HG03432 (cell line): ENCODE data around the gene SH3RF2.
"Not testable (repeated sequence)": the region's sequence is repeated elsewhere in the genome, so short reads cannot be mapped to it uniquely, and the experiment has no call there.

ENCODE experiments used
- ATAC-seq: cut with Tn5 transposase; IDR thresholded peaks from one replicate; pipeline ENCODE4 v1.9.1; 2021; ENCODE audit warnings: mild to moderate bottlenecking, moderate library complexity; ENCODE audit not compliant: unreplicated experiment

The SH3RF2 gene

DNA sequence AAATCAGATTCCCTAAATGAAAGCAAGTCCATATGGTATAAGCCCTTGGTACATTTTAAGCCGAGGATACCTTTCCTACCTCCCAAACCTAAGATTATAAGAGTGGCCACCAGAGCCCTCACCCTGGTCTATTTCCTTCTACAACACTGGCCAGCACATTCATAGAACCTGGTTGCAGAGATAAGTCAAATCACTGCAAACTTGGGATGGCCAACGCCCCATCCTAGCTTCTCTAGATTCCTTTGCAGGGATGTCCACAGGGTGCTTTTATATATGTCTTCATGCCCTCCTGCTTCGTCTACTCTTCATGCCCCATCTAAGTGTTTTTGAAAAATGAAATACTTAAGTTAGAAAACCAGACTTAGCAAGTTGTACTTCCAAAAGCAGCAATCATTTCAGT, 41.8 kb downstream of the SH3RF2 start:
- ATAC-seq = no peak

DNA sequence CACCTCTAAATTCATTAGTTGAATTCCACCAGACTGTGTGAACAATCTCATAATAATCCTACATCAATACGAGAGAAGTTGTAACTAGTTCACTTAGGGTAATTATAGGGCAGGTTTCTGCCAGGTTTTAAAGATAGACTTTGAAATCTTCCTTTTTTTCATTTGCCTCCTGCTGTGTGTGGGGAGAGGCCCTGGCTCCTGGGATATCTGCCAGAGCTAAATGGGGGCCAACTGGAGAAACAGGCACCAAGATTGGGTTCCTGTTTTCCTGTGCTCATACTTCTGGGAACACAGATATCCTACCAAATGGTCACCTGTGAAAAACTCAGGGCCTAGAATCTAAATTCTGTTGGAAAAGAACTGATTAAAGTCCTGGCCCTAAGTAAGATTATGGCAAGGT, 42.3 kb downstream of the SH3RF2 start:
- ATAC-seq = no peak

DNA sequence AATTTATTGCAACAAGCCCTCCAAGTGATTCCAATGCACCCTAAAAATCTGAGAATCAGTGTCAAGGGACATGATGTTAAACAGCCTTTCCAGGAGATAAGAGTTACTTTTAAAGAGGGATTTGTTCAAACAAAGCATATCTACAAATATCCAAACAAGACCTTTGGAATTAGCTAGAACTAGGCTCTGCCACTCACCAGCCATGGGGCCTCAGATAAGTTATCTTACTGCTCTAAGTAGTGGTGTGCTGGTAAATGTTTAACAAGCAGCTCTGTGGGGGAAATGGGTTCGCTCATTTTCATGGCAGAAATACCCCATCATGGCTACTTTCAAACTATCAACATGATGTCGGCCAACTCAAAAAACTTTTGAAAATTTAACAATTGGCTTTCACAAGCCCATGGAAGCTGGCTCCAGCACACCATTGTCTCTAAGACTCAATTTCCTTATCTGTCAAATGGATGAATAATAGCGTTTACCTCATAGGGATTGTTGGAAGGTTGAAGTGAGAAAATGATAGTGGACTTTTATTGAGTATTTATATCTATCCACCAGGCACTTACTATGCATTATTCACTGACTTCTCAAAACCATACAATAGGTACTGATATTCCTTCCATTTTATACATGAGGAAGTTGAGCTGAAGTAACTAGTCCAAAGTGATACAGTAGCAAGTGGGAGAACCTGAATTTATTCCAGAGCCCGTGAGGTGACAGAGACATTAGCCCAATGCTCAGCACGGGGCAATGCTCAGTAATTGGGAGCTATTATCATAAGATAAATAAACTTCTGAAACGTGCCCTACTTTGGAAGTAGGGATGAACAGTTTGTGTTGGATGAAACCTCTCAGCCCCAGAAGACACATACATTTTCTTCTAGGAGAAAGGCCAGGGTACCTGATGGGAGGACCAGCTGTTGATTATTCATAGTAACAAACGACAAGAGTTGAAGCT, 43.2 kb downstream of the SH3RF2 start:
- ATAC-seq = no peak

DNA sequence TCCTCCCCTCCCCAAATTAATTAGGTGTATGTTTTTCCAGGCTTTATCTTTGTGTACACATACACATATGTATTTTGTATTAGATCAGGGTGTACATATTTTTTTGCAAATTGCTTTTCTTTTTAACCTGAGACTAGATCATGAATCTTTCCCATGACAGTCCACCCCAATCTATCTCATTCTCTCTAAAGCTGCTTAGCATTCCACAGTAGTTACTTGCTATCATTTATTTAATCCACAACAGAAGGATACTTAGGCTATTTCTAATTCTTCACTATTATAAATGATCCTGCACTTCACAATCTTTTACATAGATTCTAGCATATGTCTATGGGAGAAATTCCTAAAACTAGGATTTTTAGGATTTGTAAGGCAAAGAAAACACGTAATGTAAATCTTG, 43.9 kb downstream of the SH3RF2 start:
- no peak for ATAC-seq

DNA sequence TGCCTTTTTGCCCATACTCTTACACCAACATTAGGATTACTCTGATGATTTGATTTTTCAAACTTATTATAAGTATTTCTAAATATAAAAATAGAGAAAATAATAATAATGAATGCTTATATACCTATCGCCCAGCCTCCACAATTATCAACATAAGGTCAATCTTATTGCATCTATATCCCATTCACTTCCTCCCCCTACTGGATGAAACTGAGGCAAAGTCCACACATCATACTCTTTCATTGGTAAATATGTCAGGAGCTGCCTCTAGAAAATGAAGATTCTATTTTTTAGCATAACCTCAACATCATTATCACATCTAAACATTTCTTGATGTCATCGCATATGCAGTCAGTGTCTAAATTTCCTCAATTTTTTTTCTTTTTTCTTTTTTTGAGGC, 44.3 kb downstream of the SH3RF2 start:
- ATAC-seq = no peak

DNA sequence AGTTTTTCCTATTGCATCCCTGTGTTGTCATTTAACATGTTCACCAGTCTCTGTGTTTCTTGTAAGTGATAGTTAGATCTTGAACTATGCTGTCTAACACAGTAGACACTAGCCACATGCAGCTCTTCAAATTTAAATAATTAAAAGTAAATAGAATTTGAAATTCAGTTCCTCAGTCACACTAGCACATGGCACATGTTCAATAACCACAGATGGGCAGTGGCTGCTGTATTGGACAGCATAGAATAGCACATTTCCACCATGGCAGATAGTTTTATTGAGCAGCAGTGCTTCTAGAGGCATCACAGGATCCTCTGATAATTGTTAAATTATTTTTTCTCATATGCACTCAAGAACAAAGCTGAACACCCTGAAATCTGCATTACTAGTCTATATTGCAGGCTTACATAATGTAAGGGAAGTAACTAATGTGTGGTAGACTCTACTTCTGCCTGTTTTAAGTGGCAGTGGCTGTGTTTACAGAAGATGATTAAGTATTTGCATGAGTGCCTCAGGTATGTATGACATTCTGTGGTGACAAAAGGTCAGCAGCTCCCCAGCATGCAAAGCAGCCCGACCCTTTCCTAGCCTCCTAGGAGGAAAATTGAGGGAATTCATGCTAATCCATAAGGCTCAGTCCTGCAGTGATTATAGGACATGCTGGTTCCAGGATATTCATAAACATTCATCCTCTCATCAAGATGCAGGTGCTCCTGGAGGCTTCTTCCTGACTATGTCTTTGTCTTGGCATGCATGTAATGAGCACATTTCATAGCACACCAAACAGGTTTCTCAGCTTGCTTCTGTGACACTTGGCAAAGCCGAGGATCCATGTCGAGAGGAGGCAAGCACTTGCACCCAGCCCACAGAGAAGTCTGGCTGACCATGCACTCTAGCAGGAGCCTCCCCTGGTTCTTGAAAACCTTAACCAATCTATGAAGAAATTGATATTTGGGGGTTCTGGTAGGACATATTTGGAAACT, 45.5 kb downstream of the SH3RF2 start:
- ATAC-seq = no peak

DNA sequence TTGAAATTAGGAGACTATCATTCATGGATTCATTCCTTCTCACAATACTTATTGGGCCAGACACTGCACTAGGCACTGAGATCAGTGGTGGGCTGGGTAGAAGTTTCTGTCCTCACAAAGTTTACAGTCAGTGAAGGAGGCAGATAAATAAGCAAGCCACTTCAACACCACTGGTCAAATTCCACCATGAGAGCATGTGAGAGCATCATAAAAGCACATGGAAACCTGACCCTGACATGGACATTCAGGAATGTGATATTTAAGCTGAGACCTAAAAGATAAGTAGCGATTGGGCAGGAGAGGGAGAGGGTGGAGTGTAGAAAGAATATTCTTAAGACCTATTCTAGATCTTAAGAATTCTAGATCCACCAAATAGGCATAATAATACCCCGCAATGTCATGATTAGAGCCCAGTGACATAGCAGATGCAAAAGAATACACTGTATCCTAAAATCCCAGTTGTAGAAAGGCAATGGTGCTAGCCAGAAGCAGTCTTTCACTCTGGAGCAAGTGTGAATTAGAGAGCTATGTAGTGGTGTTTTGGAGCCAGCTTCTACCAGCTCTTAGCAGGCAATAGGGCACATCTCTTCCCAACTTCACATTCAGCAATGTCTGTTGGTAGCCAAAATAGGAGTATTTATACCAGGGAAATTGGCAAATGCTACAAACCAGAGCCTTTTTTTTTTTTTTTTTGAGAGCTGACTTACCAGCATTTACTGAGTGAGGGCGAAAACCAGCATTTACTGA, 46.4 kb downstream of the SH3RF2 start:
- ATAC-seq = no peak

DNA sequence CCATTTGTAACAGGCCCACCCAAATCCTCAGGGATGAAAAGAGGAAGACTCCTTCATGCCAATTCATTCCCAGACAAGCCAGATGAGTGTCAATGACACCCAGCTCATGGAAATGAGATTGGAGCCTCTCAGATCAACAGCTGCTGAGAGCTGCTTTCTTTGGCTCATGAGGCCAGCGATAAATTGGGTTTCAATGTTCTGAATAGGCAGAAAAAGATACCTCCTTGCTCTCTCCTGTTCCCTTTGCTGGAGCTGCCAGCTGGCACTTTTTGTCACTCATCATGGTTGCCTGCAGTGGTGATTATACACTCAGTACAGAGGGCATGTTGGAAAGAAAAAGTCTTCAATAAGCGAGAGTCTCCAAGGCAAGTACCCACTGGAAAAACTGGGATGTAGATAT, 47.1 kb downstream of the SH3RF2 start:
- ATAC-seq = no peak

DNA sequence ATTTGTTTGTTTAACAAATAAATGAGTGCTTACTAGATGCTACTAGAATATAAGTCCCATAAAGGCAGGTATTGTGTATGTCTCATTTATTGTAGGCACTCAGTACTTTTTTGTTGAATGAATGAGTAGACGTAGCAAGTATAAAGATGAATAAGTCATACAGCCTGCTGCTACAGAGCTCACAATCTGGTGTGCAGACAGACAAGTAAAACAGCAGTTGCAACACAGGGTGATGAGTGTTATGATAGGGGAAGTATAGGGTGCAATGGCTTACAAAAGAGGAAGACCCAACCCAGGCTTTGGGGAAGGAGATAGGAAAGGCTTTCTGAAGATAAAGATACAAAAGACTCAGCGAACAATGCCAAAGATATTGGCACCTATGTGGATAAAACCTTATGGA, 47.7 kb downstream of the SH3RF2 start:
- ATAC-seq = no peak

DNA sequence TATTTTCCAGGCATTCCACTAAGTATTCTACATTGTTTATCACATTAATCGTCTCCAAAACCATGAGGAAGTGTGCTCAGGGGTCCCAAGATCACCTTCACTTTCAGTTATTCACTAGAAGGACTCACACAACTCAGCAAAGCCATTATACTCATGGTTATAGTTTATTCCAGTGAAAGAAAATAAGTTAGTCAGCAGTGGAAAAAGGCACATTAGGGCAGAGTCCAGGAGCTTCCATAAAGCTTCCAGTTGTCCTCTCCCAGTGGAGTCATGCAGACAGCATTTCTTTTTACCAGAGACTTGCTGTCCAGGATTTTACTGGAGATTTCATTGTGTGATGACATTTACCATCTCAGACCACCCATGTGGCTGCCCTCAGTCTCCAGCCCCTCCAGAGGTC, 51.5 kb downstream of the SH3RF2 start:
- ATAC-seq = no peak

DNA sequence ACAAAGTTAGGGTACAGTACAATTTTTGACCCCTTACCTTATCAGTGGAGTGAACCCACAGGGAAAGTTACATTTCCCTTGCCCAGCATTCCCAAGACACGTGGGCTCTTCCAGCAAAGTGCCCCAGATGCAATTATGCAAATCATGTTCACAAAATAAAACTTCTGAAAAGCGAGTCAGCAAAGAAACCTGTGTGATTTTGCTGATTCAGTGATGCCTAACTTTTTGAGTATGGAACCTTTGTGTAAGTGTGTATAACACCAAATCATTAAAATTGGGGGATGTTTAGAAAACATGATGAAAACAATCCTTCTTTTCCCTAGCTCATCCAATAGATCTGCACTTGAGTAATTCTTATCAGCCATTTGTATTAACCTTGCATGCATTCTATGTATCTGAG, 52.6 kb downstream of the SH3RF2 start:
- ATAC-seq = no peak

DNA sequence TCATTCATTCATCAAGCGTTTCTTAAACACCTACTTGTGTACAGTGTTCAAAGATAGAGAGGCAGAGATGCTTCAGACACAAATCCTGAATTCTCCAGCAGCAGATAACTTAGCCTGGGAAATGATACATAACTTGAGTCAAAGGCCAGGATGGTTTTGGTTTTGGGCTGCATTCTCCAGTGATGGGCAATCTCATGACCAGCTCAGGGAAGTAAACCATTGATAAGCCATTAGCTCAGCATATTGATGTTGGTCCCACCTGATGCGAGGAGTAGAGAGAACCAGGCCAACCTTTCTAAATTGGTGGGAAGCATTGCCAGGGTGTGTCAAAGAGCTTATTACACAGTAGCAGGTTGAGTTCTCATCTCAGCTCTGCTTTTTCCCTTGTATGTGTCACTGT, 53.0 kb downstream of the SH3RF2 start:
- ATAC-seq = no peak

DNA sequence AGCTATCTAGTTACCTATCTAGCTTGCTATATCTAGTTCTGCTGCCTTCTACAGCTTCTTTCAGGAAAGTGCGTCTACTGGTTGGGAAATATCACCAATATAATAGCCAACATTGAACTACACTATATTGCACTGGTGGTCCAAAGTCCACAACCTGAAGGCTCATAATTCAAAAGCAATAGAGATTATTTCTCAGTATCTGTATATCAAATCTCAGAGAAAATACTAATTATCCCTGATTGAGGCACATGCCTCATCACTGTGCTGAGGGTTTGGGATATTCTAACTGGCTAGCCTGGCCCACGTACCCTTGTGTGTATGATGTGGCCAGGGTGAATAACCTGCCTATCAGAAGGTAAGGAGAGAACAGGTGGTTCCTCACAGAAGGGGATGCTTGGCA, 53.8 kb downstream of the SH3RF2 start:
- no peak for ATAC-seq

DNA sequence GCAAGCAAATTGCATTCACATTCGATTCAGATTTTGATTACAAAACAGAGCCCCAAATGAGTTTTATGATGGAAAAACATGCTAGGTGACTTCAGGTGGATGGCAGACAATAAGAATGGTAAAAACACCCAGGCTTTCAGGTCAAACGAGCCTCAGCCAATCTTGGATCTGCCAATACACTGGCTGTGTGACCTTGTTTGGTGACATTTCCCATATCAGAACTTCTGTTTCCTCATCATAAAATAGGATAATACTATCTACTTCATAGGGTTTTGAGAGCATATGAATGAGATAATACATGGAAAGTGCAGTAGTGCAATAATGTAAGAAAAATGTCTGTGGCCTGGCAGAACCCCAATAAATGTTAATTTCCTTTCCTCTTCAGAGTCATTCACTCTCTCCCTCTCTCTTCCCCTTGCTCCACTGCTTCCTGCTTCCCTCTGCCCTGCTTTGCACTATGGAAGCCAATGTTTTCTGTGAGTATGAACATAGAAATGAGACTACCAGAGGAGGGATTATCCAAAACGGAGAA, 54.7 kb downstream of the SH3RF2 start:
- no peak for ATAC-seq

DNA sequence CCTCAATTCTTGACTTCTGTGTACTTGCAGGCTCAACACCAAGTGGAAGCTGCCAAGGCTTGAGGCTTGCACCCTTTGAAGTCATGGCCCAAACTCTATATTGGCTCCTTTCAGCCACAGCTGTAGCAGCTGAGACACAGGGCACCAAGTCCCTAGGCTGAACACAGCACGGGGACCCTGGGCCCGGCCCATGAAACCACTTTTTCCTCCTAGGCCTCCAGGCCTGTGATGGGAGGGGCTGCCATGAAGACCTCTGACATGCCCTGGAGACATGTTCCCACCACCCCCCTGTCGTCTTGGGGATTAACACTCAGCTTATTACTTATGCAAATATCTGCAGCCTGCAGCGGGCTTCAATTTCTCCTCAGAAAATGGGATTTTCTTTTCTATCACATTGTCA, 57.2 kb downstream of the SH3RF2 start:
- not testable (repeated sequence) for ATAC-seq

DNA sequence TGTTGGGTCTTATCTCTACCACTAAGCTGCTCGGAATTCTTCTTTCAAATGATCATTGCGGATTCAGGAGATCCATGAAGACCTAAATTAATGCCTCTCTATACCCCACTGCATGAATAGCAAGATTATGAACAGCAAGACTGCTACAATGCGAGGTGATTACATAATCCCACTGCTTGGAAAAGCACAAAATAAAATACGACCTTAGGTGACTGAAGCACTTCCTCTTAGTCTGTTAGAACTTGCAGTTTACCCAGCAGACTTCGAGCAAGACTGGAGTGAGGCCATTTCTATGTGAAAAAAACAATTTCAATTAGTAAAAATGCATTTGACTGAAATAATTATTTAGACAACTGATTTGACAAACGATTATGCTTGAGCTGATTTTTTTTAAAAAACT, 59.8 kb downstream of the SH3RF2 start:
- no peak for ATAC-seq

DNA sequence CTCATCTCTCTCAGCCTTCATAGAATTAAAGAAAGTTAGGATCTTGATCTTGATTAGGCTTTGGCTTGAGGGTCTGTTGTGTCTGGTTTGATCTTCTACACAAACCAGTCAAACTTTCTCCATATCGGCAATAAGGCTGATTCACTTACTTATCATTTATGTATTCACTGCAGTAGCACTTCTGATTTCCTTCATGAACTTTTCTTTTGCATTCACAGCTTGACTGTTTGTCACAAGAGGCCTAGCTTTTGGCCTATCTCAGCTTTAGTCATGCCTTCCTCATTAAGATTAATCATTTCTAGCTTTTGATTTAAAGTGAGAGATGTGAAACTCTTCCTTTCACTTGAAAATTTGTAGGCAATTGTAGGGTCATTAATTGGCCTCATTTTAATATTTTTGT, 62.8 kb downstream of the SH3RF2 start:
- ATAC-seq = no peak

DNA sequence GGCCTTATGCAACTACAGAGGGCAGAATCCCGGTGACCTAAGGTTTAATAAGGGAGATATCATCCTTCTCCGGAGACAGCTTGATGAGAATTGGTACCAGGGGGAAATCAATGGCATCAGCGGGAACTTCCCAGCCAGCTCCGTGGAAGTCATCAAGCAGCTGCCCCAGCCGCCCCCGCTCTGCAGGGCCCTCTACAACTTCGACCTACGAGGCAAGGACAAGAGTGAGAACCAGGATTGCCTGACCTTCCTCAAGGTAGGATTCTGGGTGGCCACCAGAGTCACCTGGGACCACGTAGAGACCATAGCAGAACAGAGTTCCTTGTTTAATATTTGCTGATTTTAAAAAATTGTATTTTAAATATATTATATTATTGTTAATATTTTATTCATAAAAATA, 63.7 kb downstream of the SH3RF2 start:
- ATAC-seq = no peak

DNA sequence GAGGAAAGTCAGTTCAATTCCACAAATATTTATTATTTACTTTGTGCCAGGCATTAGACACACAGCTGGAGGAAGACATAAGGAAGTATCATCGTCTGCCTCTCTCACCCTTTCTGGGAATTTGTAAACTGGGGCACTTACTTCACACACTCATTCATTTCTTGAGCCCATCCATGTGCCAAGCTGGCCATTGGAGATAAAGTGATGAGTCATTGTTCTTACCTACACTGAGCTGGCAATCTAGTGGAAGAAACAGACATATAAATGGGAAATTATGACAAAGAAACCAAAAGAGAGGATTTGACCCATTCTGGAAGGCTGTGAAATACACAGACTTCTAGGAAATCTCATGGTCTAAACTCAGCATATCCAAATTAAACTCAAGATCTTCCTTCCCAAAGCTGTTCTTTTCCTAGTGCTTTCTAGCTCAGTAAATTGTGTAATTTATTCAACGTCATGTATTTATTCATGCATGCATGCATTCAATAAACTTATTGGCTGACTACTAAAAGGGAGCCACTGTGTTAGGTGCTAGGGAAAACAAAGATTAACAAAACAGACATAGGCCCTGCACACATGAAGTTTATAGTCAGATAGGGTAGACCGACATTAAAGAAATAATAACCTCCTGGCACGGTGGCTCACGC, 65.3 kb downstream of the SH3RF2 start:
- no peak for ATAC-seq

DNA sequence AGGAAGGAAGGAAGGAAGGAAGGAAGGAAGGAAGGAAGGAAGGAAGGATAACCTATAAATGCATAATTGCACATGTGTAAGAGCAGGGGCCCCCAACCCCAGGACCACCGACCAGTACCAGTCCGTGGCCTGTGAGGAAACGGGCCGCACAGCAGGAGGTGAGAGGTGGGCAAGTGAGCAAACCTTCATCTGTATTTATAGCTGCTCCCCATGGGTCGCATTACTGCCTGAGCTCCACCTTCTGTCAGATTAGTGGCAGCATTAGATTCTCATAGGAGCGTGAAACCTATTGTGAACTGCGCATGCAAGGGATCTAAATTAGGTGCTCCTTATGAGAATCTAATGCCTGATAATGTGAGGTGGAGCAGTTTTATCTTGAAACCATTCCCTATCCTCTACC, 66.1 kb downstream of the SH3RF2 start:
- ATAC-seq = no peak
